Measurements from ENCODE around the gene STAT5A.

The STAT5A gene

DNA sequence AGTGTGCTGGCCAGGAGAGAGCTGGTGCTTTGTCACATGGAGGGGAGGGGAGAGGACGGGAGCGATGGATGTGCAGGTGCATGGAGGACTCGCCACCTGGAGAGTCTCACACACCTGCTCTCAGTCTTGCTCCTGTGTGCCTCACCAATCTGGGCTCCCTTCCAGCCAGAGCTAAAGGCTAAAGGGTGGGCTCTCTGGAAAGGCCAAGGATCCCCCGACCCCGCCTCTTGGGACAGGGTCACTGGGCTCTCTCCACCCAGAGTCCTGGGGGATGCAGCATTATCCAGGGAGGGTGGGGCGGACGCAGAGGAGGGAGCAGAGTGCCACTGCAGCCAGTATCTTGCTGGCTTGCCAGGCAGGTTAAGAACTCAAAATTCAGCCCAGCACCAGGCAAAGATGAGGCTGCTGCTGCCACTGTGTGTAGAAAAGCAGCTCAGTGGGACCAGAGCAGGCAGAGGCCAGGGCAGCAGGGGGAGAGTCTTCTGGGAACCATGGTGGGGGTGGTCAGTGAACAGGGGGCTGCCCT lies 6.7 kb upstream of the STAT5A start:
- DNase-seq (ENCODE audit: low read depth in 2 of 2): no peak
- TF ChIP-seq, protein P1, sequence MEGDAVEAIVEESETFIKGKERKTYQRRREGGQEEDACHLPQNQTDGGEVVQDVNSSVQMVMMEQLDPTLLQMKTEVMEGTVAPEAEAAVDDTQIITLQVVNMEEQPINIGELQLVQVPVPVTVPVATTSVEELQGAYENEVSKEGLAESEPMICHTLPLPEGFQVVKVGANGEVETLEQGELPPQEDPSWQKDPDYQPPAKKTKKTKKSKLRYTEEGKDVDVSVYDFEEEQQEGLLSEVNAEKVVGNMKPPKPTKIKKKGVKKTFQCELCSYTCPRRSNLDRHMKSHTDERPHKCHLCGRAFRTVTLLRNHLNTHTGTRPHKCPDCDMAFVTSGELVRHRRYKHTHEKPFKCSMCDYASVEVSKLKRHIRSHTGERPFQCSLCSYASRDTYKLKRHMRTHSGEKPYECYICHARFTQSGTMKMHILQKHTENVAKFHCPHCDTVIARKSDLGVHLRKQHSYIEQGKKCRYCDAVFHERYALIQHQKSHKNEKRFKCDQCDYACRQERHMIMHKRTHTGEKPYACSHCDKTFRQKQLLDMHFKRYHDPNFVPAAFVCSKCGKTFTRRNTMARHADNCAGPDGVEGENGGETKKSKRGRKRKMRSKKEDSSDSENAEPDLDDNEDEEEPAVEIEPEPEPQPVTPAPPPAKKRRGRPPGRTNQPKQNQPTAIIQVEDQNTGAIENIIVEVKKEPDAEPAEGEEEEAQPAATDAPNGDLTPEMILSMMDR (IDR thresholded peaks at IDR 0.05; ENCODE audit: low read depth, low read length): no peak
- H3K4me3 ChIP-seq (replicated peaks in 1 of 2; ENCODE audit: low read depth in 2 of 2, low read length in 2 of 2): no peak overlapping the region

DNA sequence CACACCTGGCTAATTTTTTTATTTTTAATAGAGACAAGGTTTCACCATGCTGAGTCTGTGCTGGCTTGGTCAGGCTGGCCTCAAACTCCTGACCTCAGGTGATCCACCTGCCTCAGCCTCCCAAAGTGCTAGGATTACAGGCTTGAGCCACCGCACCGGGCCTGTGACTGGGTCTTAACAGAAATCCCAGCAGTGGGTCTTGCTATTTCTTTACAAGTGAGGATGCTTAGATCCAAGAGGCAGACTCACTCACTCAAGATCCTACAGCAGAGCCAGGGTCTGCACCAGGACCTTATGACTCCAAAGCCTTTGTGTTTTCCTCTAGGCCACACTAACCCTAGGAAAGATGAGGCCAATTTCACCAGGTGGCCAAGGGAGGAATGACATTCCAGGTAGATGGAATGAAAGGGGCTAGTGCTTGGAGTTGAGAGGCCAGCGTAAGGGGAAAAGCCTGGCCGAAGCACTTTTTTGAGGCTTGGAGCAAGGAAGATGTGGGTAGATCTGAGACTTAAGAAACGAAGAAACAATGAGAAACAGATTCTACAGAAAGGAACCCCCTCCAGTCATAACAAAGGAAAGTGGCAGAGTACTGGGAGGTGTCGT lies 5.7 kb upstream of the STAT5A start:
- no peak overlapping the region for H3K4me3 ChIP-seq (replicated peaks in 1 of 2; ENCODE audit: low read depth in 2 of 2, low read length in 2 of 2)
- TF ChIP-seq, protein P1 (IDR thresholded peaks at IDR 0.05; ENCODE audit: low read depth, low read length): no peak
- no peak for DNase-seq (ENCODE audit: low read depth in 2 of 2)

DNA sequence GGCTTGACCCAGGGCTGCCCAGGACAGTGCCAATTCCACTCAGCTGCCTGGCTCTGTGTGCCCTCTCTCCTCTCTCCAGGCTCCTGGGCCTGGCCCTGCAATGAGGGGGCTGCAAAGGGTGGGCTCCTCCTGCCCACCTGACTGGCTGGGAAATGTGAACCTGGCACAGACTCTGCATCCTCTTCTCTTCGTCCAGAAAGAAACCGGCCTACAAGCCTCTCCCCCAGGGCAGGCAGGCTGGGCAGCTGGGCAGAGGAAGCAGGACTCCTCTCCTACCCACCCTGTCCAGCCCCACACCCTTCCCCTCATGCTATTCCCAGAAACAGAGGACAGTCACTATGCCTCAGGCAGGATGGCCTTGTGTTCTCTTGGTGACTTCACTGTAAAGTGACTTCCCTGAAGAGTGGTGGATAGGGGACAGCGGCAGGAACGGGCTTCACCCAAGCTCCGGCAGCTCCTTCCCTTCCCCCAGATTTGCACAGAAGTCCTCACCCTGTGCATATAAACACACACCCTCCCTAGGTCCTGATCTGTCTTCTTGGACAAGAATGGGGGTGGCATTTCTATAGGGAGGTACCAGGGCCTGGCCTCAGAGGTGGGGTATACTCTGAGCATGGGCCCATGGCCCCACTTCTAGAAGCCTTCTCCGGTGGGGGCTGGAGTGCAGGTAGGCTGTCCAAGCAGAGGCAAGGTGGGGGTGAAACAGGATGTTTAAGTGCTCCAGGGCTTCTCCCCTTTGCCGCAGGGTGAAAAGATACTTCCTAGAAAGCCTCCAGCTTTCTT lies 4.9 kb upstream of the STAT5A start:
- H3K4me3 ChIP-seq (replicated peaks in 1 of 2; ENCODE audit: low read depth in 2 of 2, low read length in 2 of 2): no peak overlapping the region
- DNase-seq (ENCODE audit: low read depth in 2 of 2): no peak
- TF ChIP-seq, protein P1 (IDR thresholded peaks at IDR 0.05; ENCODE audit: low read depth, low read length): no peak

DNA sequence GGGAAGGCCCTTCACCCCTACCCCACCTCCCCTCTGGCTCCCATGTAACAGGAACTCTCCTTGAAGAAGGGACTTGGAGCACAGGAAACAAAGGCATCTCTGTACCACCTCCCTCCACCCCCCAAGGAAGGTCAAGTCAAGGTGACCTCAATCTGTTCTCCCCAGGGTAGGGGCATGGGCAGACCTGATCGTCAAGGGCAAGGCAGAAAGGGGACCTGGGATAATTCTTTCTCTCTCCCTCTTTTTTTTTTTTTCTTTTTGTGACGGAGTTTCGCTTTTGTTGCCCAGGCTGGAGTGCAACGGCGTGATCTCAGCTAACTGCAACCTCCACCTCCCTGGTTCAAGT lies 4.3 kb upstream of the STAT5A start:
- DNase-seq (ENCODE audit: low read depth in 2 of 2): no peak
- TF ChIP-seq, protein P1 (IDR thresholded peaks at IDR 0.05; ENCODE audit: low read depth, low read length): no peak
- no peak overlapping the region for H3K4me3 ChIP-seq (replicated peaks in 1 of 2; ENCODE audit: low read depth in 2 of 2, low read length in 2 of 2)

DNA sequence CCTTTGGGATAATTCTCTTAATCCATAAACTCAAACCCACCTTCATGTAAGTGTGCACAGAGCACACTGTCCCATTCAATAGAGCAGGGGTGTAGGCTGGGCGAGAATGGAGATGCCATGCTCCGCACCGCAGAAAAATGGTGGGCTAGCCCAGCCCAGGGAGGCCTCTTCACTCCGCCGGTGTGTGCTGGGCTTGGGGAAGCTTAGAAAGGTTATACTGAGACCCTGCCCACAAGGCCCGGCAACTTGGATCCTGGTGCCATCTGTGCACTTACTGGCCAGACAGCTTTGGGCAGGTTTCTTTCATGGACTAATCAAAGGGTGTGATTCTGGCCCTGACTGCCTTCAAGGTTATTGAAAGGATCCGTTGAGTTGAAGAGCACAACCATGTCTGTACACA lies 3.7 kb upstream of the STAT5A start:
- TF ChIP-seq, protein P1 (IDR thresholded peaks at IDR 0.05; ENCODE audit: low read depth, low read length): no peak
- no peak overlapping the region for H3K4me3 ChIP-seq (replicated peaks in 1 of 2; ENCODE audit: low read depth in 2 of 2, low read length in 2 of 2)
- DNase-seq (ENCODE audit: low read depth in 2 of 2): no peak

DNA sequence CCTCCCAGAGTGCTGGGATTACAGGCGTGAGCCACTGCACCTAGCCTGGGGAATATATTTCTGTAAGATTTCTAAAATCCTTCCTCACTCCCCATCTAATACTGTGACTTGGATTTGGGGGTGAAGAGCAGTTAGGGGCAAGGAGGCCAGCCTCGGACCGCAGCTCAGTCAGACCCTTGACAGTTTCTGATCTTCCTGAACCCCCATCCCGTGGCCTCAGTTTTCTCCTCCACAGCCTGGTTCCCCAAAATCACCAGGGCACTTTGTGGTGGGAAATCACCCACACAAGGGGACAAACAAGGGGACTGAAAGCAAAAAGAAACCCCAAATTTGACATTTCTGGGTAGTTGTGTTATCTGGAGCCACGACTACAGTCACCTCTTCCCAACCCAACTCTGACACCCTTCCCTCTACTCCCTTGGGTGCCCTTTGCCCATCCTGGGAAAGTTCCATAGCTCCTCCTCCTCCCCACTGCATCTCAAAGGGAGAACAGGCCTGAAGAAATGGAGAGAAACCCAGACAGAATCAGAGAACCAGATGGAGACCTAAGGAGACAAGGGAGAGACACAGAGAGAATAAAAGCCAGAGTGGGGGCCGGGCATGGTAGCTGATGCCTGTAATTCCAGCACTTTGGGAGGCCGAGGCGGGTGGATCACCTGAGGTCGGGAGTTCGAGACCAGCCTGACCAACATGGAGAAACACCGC lies 2.8 kb upstream of the STAT5A start:
- H3K4me3 ChIP-seq (replicated peaks in 1 of 2; ENCODE audit: low read depth in 2 of 2, low read length in 2 of 2): no peak overlapping the region
- TF ChIP-seq, protein P1 (IDR thresholded peaks at IDR 0.05; ENCODE audit: low read depth, low read length): no peak
- DNase-seq (ENCODE audit: low read depth in 2 of 2): no peak
